GM23338 (cell line): ENCODE data around the gene SLC12A7. TPM values are rescaled to one million over a fixed set of nuclear protein-coding genes. Genes with fewer than 3 reads are reported as not detected.

Experiments
- ATAC-seq: fragments of 200-7000 bp; cut with Tn5 transposase; 3 replicates; pipeline ENCODE4 v1.9.1; 2020
- DNase-seq: peaks from one replicate; pipeline ENCODE4 v3.0.0-alpha.2; 2015; ENCODE audit warnings: low spot score
- H2AFZ ChIP-seq: fragments of 200-600 bp; sonication (generic); 2 replicates; pipeline ENCODE4 v1.8.0; 2016; ENCODE audit warnings: antibody characterized with exemption, mild to moderate bottlenecking, moderate library complexity
- H3F3A ChIP-seq: fragments of 200-600 bp; sonication (generic); replicated peaks from 2 replicates; pipeline ENCODE4 v1.8.0; 2017; ENCODE audit warnings: antibody characterized with exemption, mixed run types, low read depth
- H3K27ac ChIP-seq: fragments of 200-600 bp; sonication (generic); 2 replicates; pipeline ENCODE4 v1.6.1; 2016; ENCODE audit warnings: low read depth
- H3K27me3 ChIP-seq: fragments of 200-600 bp; sonication (generic); 2 replicates; pipeline ENCODE4 v1.8.0; 2016; ENCODE audit warnings: mild to moderate bottlenecking, mixed run types, moderate library complexity; ENCODE audit not compliant: insufficient read depth
- H3K36me3 ChIP-seq: fragments of 200-600 bp; sonication (generic); 2 replicates; pipeline ENCODE4 v1.8.0; 2016; ENCODE audit warnings: mild to moderate bottlenecking; ENCODE audit not compliant: insufficient read depth
- H3K4me1 ChIP-seq: fragments of 200-600 bp; sonication (generic); 2 replicates; pipeline ENCODE4 v1.8.0; 2016; ENCODE audit warnings: mild to moderate bottlenecking, moderate library complexity; ENCODE audit not compliant: insufficient read depth
- H3K4me2 ChIP-seq: fragments of 200-600 bp; sonication (generic); 2 replicates; pipeline ENCODE4 v1.7.1; 2017; ENCODE audit warnings: mixed run types
- H3K4me3 ChIP-seq: fragments of 200-600 bp; sonication (generic); 2 replicates; pipeline ENCODE4 v1.6.1; 2016; ENCODE audit warnings: mixed run types
- H3K79me2 ChIP-seq: fragments of 200-600 bp; sonication (generic); replicated peaks from 2 replicates; pipeline ENCODE4 v1.8.0; 2017; ENCODE audit warnings: mild to moderate bottlenecking; ENCODE audit not compliant: insufficient read depth
- H3K9me2 ChIP-seq: fragments of 200-600 bp; sonication (generic); 2 replicates; pipeline ENCODE4 v1.8.0; 2017; ENCODE audit not compliant: insufficient read depth
- H4K20me1 ChIP-seq: fragments of 200-600 bp; sonication (generic); replicated peaks from 2 replicates; pipeline ENCODE4 v1.8.0; 2017; ENCODE audit warnings: mild to moderate bottlenecking; ENCODE audit not compliant: insufficient read depth
- H3K27ac Mint-ChIP-seq: 2 replicates; pipeline ENCODE4 v1.8.0; 2020; ENCODE audit warnings: inconsistent platforms, mild to moderate bottlenecking, moderate library complexity, mixed read lengths
- H3K27me3 Mint-ChIP-seq: 3 replicates; pipeline ENCODE4 v1.8.0; 2022; ENCODE audit warnings: low read depth, mild to moderate bottlenecking, moderate library complexity, mixed read lengths, inconsistent platforms; ENCODE audit not compliant: insufficient read depth, poor library complexity
- H3K36me3 Mint-ChIP-seq: 3 replicates; pipeline ENCODE4 v1.8.0; 2021; ENCODE audit warnings: low read depth, mild to moderate bottlenecking, inconsistent platforms, moderate library complexity, mixed read lengths
- H3K4me1 Mint-ChIP-seq: 3 replicates; pipeline ENCODE4 v1.8.0; 2020; ENCODE audit warnings: mild to moderate bottlenecking, inconsistent platforms, mixed read lengths
- H3K4me3 Mint-ChIP-seq: 3 replicates; pipeline ENCODE4 v1.8.0; 2021; ENCODE audit warnings: moderate library complexity, mild to moderate bottlenecking, inconsistent platforms, mixed read lengths
- H3K9me3 Mint-ChIP-seq: 3 replicates; pipeline ENCODE4 v1.8.0; 2020; ENCODE audit warnings: moderate library complexity, mild to moderate bottlenecking, inconsistent platforms, mixed read lengths
- EZH2phosphoT487 ChIP-seq: fragments of 200-600 bp; sonication (generic); IDR thresholded peaks from one replicate; pipeline ENCODE4 v1.8.1; 2018; ENCODE audit warnings: antibody characterized with exemption; ENCODE audit not compliant: unreplicated experiment
- POLR2AphosphoS5 ChIP-seq: IDR thresholded peaks from 2 replicates; pipeline ENCODE4 v1.6.1; 2016; ENCODE audit warnings: antibody characterized with exemption, low read depth
- REST ChIP-seq: IDR thresholded peaks from one replicate; pipeline ENCODE4 v1.6.1; 2018; ENCODE audit warnings: antibody characterized with exemption; ENCODE audit not compliant: unreplicated experiment
- long read RNA-seq: library from polyadenylated mRNA; unstranded; transcript quantifications from one replicate; pipeline ENCODE4 v2.0.0, GENCODE V29; 2020; ENCODE audit not compliant: unreplicated experiment
- polyA plus RNA-seq: library from polyadenylated mRNA; unstranded; fragments of >200 nt; fragmentation: Nextera tagmentation; extraction: Ambion mirVana; gene quantifications from 2 replicates; pipeline ENCODE4 v1.2.1, GENCODE V29; 2016
- total RNA-seq: library from RNA; depleted of rRNA; stranded (reverse); fragments of >200 nt; shearing (Covaris generic); gene quantifications from 2 replicates; pipeline ENCODE4 v1.2.3, GENCODE V29; 2014; rRNA removed

SLC12A7 gene
- 32.2 TPM in 2 replicates for total RNA-seq
- 7.4 TPM in 2 replicates for polyA plus RNA-seq
- long read RNA-seq, partial matches to known transcripts: 4 of 6 reads
- long read RNA-seq, other reads (novel, unspliced or antisense): 2 of 6 reads

GRCh38 chr5:1111727-1112289 is at the start of gene SLC12A7:
SLC12A7 (minus strand) TSS chr5:1112063; CDS start chr5:1111991, 72 bp downstream.
- H3K4me3 Mint-ChIP-seq: peak within 1 kb of the TSS; percentile 79
- DNase-seq (peak; percentile 78), ATAC-seq (peak; percentile 44)
- no peaks in the 10 kb centered on the region for H3K9me3 Mint-ChIP-seq
- H3K4me2 ChIP-seq: peak within 1 kb of the TSS; percentile 85
- H3K27ac ChIP-seq: no peak within 1 kb of the TSS
- peak; percentile 82 for TF ChIP-seq POLR2AphosphoS5
- TF ChIP-seq EZH2phosphoT487: no peak
- no peaks in the 10 kb centered on the region for H3K27me3 ChIP-seq
- H3K79me2 ChIP-seq: peaks cover 42% of the 10 kb centered on the region
- no peak within 1 kb of the TSS for H3K27ac Mint-ChIP-seq
- H3K4me3 ChIP-seq: peak within 1 kb of the TSS; percentile 75
- no peak within 1 kb of the TSS for H2AFZ ChIP-seq
- H3F3A ChIP-seq: no peaks in the 10 kb centered on the region
- H3K4me1 ChIP-seq: peaks cover 6% of the 10 kb centered on the region; the same call in 1 of the 2 replicates
- no peaks in the 10 kb centered on the region for H3K36me3 Mint-ChIP-seq
- H3K27me3 Mint-ChIP-seq: peaks cover 13% of the 10 kb centered on the region
- H4K20me1 ChIP-seq: no peaks in the 10 kb centered on the region
- H3K9me2 ChIP-seq: no peaks in the 10 kb centered on the region
- peaks cover 26% of the 10 kb centered on the region for H3K4me1 Mint-ChIP-seq
- H3K36me3 ChIP-seq: no peaks in the 10 kb centered on the region

- ATAC-seq (no peak), DNase-seq (no peak)
- Histone ChIP-seq H3K4me1 (no peaks in the 10 kb centered on the region), H3K27me3 (peaks cover 8% of the 10 kb centered on the region), H2AFZ (no peak overlapping the region), H4K20me1 (no peaks in the 10 kb centered on the region), H3K36me3 (no peaks in the 10 kb centered on the region), H3K79me2 (no peaks in the 10 kb centered on the region), H3K9me2 (no peaks in the 10 kb centered on the region), H3K4me2 (no peak overlapping the region), H3F3A (no peaks in the 10 kb centered on the region), H3K27ac (no peak overlapping the region), H3K4me3 (no peak overlapping the region)
- no peaks in the 10 kb centered on the region for H3K4me1 Mint-ChIP-seq
- peaks cover 34% of the 10 kb centered on the region for H3K27me3 Mint-ChIP-seq
- peaks cover 9% of the 10 kb centered on the region for H3K9me3 Mint-ChIP-seq
- peaks cover 8% of the 10 kb centered on the region; the same call in 1 of the 3 replicates for H3K36me3 Mint-ChIP-seq
- no peak for TF ChIP-seq REST
- no peak overlapping the region for H3K27ac Mint-ChIP-seq
- H3K4me3 Mint-ChIP-seq: no peak overlapping the region
Measured at GRCh38 chr5:1161108-1161832, 49.4 kb upstream of the SLC12A7 start.
